H1 (cell line): ENCODE measurements around the gene CLCF1. TPM values are rescaled to one million over a fixed set of nuclear protein-coding genes. Genes with fewer than 3 reads are reported as not detected.

Experiments
- POLR2AphosphoS5 ChIP-seq: IDR thresholded peaks from 2 replicates; pipeline ENCODE4 v1.6.1; 2011; ENCODE audit warnings: low read depth, low read length
- RNF2 ChIP-seq: fragments of 200-900, 300-1000 bp; sonication (generic); IDR thresholded peaks from 2 replicates; pipeline ENCODE4 v1.7.1; 2016; ENCODE audit warnings: borderline replicate concordance, low read depth, mild to moderate bottlenecking, antibody characterized with exemption, low read length; ENCODE audit not compliant: poor library complexity, severe bottlenecking; ENCODE audit errors: missing control alignments
- SP1 ChIP-seq: IDR thresholded peaks from 2 replicates; pipeline ENCODE4 v1.6.1; 2011; ENCODE audit warnings: low read depth, low read length
- polyA plus RNA-seq, 7 experiments: library from polyadenylated mRNA; depleted of rRNA in 3 of 7; stranded (reverse) in 5 of 7; unstranded in 2 of 7; fragments of >200 nt in 5 of 7; fragments of 200-250 nt in 2 of 7; gene quantifications; 1 replicate in 5 of 7; 2 replicates in 1 of 7; 4 replicates in 1 of 7; pipeline versions ENCODE4 v1.2.1 to v1.2.3, GENCODE V29; 2011 to 2013; ENCODE audit warnings: missing spikeins in 2 of 7, mixed read lengths in 2 of 7
- total RNA-seq: library from RNA; stranded (reverse); fragmentation: NEBNext Ultra II Directional; extraction: Animal tissue kit (Norgen Biotek cat#: 25700); gene quantifications from 2 replicates; pipeline ENCODE4 v1.2.1, GENCODE V29; 2021

The CLCF1 gene
- total and polyA plus RNA-seq, 2 of the 8 experiments (the other 6 are each of a cell fraction or from before 2014, with no cell fraction given): 0.32 to 1.2 TPM

DNA sequence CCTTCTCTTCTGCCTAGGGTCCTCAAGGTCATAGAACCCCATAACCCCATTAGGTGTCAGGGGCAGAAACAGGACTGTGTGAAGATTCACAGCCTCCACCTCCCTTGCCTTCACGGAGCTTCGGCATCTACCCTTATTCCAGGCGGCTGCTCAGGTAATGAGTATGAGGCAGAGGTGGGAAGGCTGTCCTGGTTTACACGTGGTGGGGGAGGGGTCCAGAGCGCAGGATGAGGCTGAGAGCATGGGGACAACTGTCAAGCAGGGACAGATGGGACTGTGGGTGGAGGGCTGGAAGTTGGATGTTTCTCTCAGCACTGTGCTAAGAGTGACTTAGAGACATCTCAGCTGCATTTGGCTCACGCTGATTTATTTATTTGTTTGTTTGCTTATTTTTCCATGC lies 14.1 kb upstream of the CLCF1 start (continued):
- TF ChIP-seq SP1 (no peak), POLR2AphosphoS5 (no peak), RNF2 (no peak)
